ENCODE measurements around the gene OR14A2. TPM values are rescaled to one million over a fixed set of nuclear protein-coding genes. Genes with fewer than 3 reads are reported as not detected.
A peak's percentile ranks its signal among the peaks of the same experiment; 100 is the strongest.

OR14A2 gene
- total RNA-seq, 2 donors from 2014 or later: not detected

- no peak overlapping the region for H3K4me3 ChIP-seq
- no peak overlapping the region for H3K27ac ChIP-seq
- 76% methylated on average over 1 of the region's 1 CpG for WGBS
- H3K4me1 ChIP-seq (replicated peaks): no peaks in the 10 kb centered on the region
- H3K9me3 ChIP-seq: no peaks in the 10 kb centered on the region
- H3K36me3 ChIP-seq: no peaks in the 10 kb centered on the region
- TF ChIP-seq POLR2A (IDR thresholded peaks at IDR 0.05) (no peak), POLR2AphosphoS5 (IDR thresholded peaks at IDR 0.05) (no peak), CTCF (IDR thresholded peaks at IDR 0.05) (no peak)
- H3K27me3 ChIP-seq (replicated peaks; ENCODE audit: insufficient read depth): no peaks in the 10 kb centered on the region
- DNase-seq (ENCODE audit: low spot score): no peak
- intact Hi-C loops (cut with DNase I): no loop called here
These were observed 46.6 kb downstream of the OR14A2 start for GRCh38 chr1:247701338-247701737.

- no peak overlapping the region for H3K27ac ChIP-seq
- TF ChIP-seq CTCF (IDR thresholded peaks at IDR 0.05) (peak in 3 of 4 experiments; percentile 29 to 37 (median 34)), POLR2AphosphoS5 (IDR thresholded peaks at IDR 0.05) (no peak), POLR2A (IDR thresholded peaks at IDR 0.05) (no peak)
- H3K27me3 ChIP-seq (replicated peaks; ENCODE audit: insufficient read depth): no peaks in the 10 kb centered on the region
- WGBS: 30% methylated on average over 7 of the region's 7 CpGs
- DNase-seq (ENCODE audit: low spot score): peak; percentile 8
- H3K4me3 ChIP-seq: no peak overlapping the region
- no peaks in the 10 kb centered on the region for H3K4me1 ChIP-seq (replicated peaks)
- no peaks in the 10 kb centered on the region for H3K36me3 ChIP-seq
- intact Hi-C loops (cut with DNase I): no loop called here
- no peaks in the 10 kb centered on the region for H3K9me3 ChIP-seq
These were observed 66.5 kb downstream of the OR14A2 start for GRCh38 chr1:247681288-247681897.

GRCh38 chr1:247680171-247680570, 67.8 kb downstream of the OR14A2 start:
- H3K27me3 ChIP-seq (replicated peaks; ENCODE audit: insufficient read depth): no peaks in the 10 kb centered on the region
- intact Hi-C loops (cut with DNase I): no loop called here
- TF ChIP-seq POLR2AphosphoS5 (IDR thresholded peaks at IDR 0.05) (peak; percentile 34), CTCF (IDR thresholded peaks at IDR 0.05) (no peak), POLR2A (IDR thresholded peaks at IDR 0.05) (no peak)
- 61% methylated on average over 4 of the region's 4 CpGs for WGBS
- no peak overlapping the region for H3K27ac ChIP-seq
- H3K4me3 ChIP-seq: no peak overlapping the region
- no peaks in the 10 kb centered on the region for H3K9me3 ChIP-seq
- H3K4me1 ChIP-seq (replicated peaks): no peaks in the 10 kb centered on the region
- no peaks in the 10 kb centered on the region for H3K36me3 ChIP-seq
- no peak for DNase-seq (ENCODE audit: low spot score)

- Histone ChIP-seq H3K4me1 (replicated peaks) (no peaks in the 10 kb centered on the region), H3K9me3 (no peaks in the 10 kb centered on the region), H3K27ac (no peak within 1 kb of the TSS), H3K4me3 (no peak within 1 kb of the TSS), H3K36me3 (no peaks in the 10 kb centered on the region), H3K27me3 (replicated peaks; ENCODE audit: insufficient read depth) (no peaks in the 10 kb centered on the region)
- TF ChIP-seq POLR2A (IDR thresholded peaks at IDR 0.05) (no peak), POLR2AphosphoS5 (IDR thresholded peaks at IDR 0.05) (no peak), CTCF (IDR thresholded peaks at IDR 0.05) (no peak)
- intact Hi-C loops (cut with DNase I): no loop called here
- DNase-seq (ENCODE audit: low spot score): no peak
- 90% methylated on average over 1 of the region's 1 CpG for WGBS
These were observed 68.3 kb downstream of the OR14A2 start, which contains the start of gene OR13G1 for GRCh38 chr1:247679639-247680038. OR13G1 (minus strand) TSS chr1:247679739; CDS start chr1:247673041, 6,698 bp downstream.

Other genes starting within 250 kb of the OR14A2 start
- under 1 TPM in 1 of 2 donors, not detected in 1; 0.45 TPM for gene OR2C3, start 211.7 kb downstream of the OR14A2 start, total RNA-seq
- gene GCSAML, start 199.0 kb downstream of the OR14A2 start, total RNA-seq: 1 to 10 TPM; 1.2 to 1.5 TPM
- not detected for gene OR2G2, start 159.8 kb downstream of the OR14A2 start, total RNA-seq
- gene OR2G3, start 142.6 kb downstream of the OR14A2 start, total RNA-seq: not detected
- gene OR13G1, start 68.4 kb downstream of the OR14A2 start, total RNA-seq: not detected
- not detected for gene OR6F1, start 31.5 kb downstream of the OR14A2 start, total RNA-seq
- under 1 TPM in 1 of 2 donors, not detected in 1; 0.91 TPM for gene OR14K1, start 9.5 kb downstream of the OR14A2 start, total RNA-seq
- not detected for gene OR1C1, start 12.4 kb upstream of the OR14A2 start, total RNA-seq
- gene OR14A16, start 76.0 kb upstream of the OR14A2 start, total RNA-seq: not detected
- not detected for gene OR11L1, start 93.8 kb upstream of the OR14A2 start, total RNA-seq
- gene TRIM58, start 109.0 kb upstream of the OR14A2 start, total RNA-seq: 1 to 10 TPM in 1 of 2 donors, under 1 TPM in 1; 0.36 to 9.6 TPM
- gene OR2W3, start 147.4 kb upstream of the OR14A2 start, total RNA-seq: 1 to 10 TPM in 1 of 2 donors, under 1 TPM in 1; 0.23 to 2.4 TPM
- not detected for gene OR2T8, start 172.1 kb upstream of the OR14A2 start, total RNA-seq
- not detected for gene OR2AJ1, start 176.7 kb upstream of the OR14A2 start, total RNA-seq
- gene OR2L8, start 200.7 kb upstream of the OR14A2 start, total RNA-seq: 1 to 10 TPM in 1 of 2 donors, not detected in 1; 2.4 TPM
- gene OR2AK2, start 217.1 kb upstream of the OR14A2 start, total RNA-seq: not detected

Measured in prostate gland (tissue), 2 donors.